Esophagus squamous epithelium (tissue), 4 donors: ENCODE data around the gene MLLT3.

Experiments
- CTCF ChIP-seq, 6 experiments: fragments of 450-650 bp in 4 of 6; fragments of 200-600 bp in 2 of 6; sonication (generic) in 2 of 6; IDR thresholded peaks; one replicate each; pipeline ENCODE4 v1.5.1; 2016 to 2019; ENCODE audit warnings: antibody characterized with exemption in 6 of 6, mild to moderate bottlenecking in 4 of 6, moderate library complexity in 4 of 6
- POLR2A ChIP-seq, 4 donors: fragments of 450-650 bp; IDR thresholded peaks; one replicate each; pipeline ENCODE4 v1.6.1; 2017; ENCODE audit warnings: antibody characterized with exemption in 4 of 4, mild to moderate bottlenecking in 4 of 4, moderate library complexity in 3 of 4

GRCh38 chr9:20437476-20437875 is 184.8 kb downstream of the MLLT3 start:
- TF ChIP-seq CTCF (IDR thresholded peaks at IDR 0.05), result no peak
- TF ChIP-seq POLR2A (IDR thresholded peaks at IDR 0.05), result no peak
